Measurements from ENCODE around the gene FXYD2. TPM values are rescaled to one million over a fixed set of nuclear protein-coding genes. Genes with fewer than 3 reads are reported as not detected.

The FXYD2 gene
- total RNA-seq, 1 experiment from 2014 or later = not detected

- ATAC-seq (no peak), DNase-seq (no peak)
- Histone ChIP-seq H2AFZ (ENCODE audit: low read length) (no peak overlapping the region), H3K79me2 (ENCODE audit: low read length) (no peaks in the 10 kb centered on the region), H3K27ac (ENCODE audit: low read length) (no peak overlapping the region), H3K4me3 (ENCODE audit: low read length) (no peak overlapping the region), H3K9me3 (ENCODE audit: low read length) (no peaks in the 10 kb centered on the region), H3K9ac (ENCODE audit: low read length) (no peak overlapping the region), H3K27me3 (ENCODE audit: low read length) (peaks cover 87% of the 10 kb centered on the region), H3K4me2 (ENCODE audit: low read length) (no peak overlapping the region), H3F3A (ENCODE audit: low read length, unreplicated experiment) (no peaks in the 10 kb centered on the region), H3K36me3 (ENCODE audit: low read depth, low read length) (no peaks in the 10 kb centered on the region), H3K4me1 (ENCODE audit: insufficient read depth, low read length) (no peaks in the 10 kb centered on the region), H3K9me2 (replicated peaks; ENCODE audit: low read length) (no peaks in the 10 kb centered on the region), H4K20me1 (ENCODE audit: low read length) (no peaks in the 10 kb centered on the region)
- TF ChIP-seq EZH2 (IDR thresholded peaks at IDR 0.05; ENCODE audit: low read length, unreplicated experiment) (no peak), CTCF (conservative IDR thresholded peaks at IDR 0.05; ENCODE audit: low read depth, low read length) (no peak), EZH2phosphoT487 (IDR thresholded peaks at IDR 0.05; ENCODE audit: borderline replicate concordance, low read length) (no peak; the same call in 1 of the 2 replicates)
- no TSS peak for BruUV-seq (replicated peaks)
- intact Hi-C loops (cut with micrococcal nuclease) = no loop called here
- ChIA-PET POLR2A (ENCODE audit: unreplicated experiment) (no interaction called here), CTCF (no interaction called here)
Measured at GRCh38 chr11:117837791-117838190, 13.2 kb upstream of the FXYD2 start.

GRCh38 chr11:117837070-117837776 is 12.7 kb upstream of the FXYD2 start:
- TF ChIP-seq EZH2 (IDR thresholded peaks at IDR 0.05; ENCODE audit: low read length, unreplicated experiment) (no peak), EZH2phosphoT487 (IDR thresholded peaks at IDR 0.05; ENCODE audit: borderline replicate concordance, low read length) (no peak; the same call in 1 of the 2 replicates), CTCF (conservative IDR thresholded peaks at IDR 0.05; ENCODE audit: low read depth, low read length) (no peak)
- no peaks in the 10 kb centered on the region for H3F3A ChIP-seq (ENCODE audit: low read length, unreplicated experiment)

More at GRCh38 chr11:117837070-117837776, 12.7 kb upstream of the FXYD2 start:
- POLR2A ChIA-PET (ENCODE audit: unreplicated experiment) = no interaction called here
- Histone ChIP-seq H3K4me3 (ENCODE audit: low read length) (no peak overlapping the region), H3K9me2 (replicated peaks; ENCODE audit: low read length) (no peaks in the 10 kb centered on the region), H3K27ac (ENCODE audit: low read length) (no peak overlapping the region), H3K27me3 (ENCODE audit: low read length) (peaks cover 92% of the 10 kb centered on the region), H3K9me3 (ENCODE audit: low read length) (no peaks in the 10 kb centered on the region), H3K36me3 (ENCODE audit: low read depth, low read length) (no peaks in the 10 kb centered on the region), H4K20me1 (ENCODE audit: low read length) (no peaks in the 10 kb centered on the region), H2AFZ (ENCODE audit: low read length) (no peak overlapping the region), H3K4me2 (ENCODE audit: low read length) (no peak overlapping the region), H3K79me2 (ENCODE audit: low read length) (no peaks in the 10 kb centered on the region), H3K9ac (ENCODE audit: low read length) (no peak overlapping the region), H3K4me1 (ENCODE audit: insufficient read depth, low read length) (no peaks in the 10 kb centered on the region)
- DNase-seq (no peak), ATAC-seq (no peak)
- CTCF ChIA-PET = no interaction called here
- BruUV-seq (replicated peaks) = no TSS peak
- intact Hi-C loops (cut with micrococcal nuclease) = no loop called here
